Endothelial cell of umbilical vein (primary cell): Measurements from ENCODE around the gene HAT1.

Experiments
- FOS ChIP-seq: IDR thresholded peaks from 2 replicates; pipeline ENCODE4 v1.6.1; 2011; ENCODE audit warnings: mild to moderate bottlenecking, low read length, moderate library complexity, borderline replicate concordance; ENCODE audit not compliant: insufficient read depth
- JUN ChIP-seq: IDR thresholded peaks from 2 replicates; pipeline ENCODE4 v1.6.1; 2011; ENCODE audit warnings: borderline replicate concordance, low read depth; ENCODE audit not compliant: insufficient read length, insufficient read depth
- POLR2A ChIP-seq: IDR thresholded peaks from 2 replicates; pipeline ENCODE4 v1.6.1; 2012; ENCODE audit warnings: low read depth, mild to moderate bottlenecking, control low read depth, low read length
- POLR2AphosphoS5 ChIP-seq: IDR thresholded peaks from 2 replicates; pipeline ENCODE4 v1.6.1; 2012; ENCODE audit warnings: low read depth, mild to moderate bottlenecking, control low read depth, low read length, moderate library complexity; ENCODE audit not compliant: insufficient read depth
- TF ChIP-seq, protein P1 (sequence below), 2 donors: IDR thresholded peaks; 1 replicate in 1 of 2; 2 replicates in 1 of 2; pipeline ENCODE4 v1.5.1; 2011; ENCODE audit warnings: low read length in 2 of 2, mild to moderate bottlenecking in 2 of 2, moderate library complexity in 2 of 2, control low read depth in 1 of 2, inconsistent platforms in 1 of 2, low read depth in 1 of 2; ENCODE audit not compliant: insufficient read depth in 1 of 2; ENCODE audit errors: extremely low read depth in 1 of 2

DNA sequence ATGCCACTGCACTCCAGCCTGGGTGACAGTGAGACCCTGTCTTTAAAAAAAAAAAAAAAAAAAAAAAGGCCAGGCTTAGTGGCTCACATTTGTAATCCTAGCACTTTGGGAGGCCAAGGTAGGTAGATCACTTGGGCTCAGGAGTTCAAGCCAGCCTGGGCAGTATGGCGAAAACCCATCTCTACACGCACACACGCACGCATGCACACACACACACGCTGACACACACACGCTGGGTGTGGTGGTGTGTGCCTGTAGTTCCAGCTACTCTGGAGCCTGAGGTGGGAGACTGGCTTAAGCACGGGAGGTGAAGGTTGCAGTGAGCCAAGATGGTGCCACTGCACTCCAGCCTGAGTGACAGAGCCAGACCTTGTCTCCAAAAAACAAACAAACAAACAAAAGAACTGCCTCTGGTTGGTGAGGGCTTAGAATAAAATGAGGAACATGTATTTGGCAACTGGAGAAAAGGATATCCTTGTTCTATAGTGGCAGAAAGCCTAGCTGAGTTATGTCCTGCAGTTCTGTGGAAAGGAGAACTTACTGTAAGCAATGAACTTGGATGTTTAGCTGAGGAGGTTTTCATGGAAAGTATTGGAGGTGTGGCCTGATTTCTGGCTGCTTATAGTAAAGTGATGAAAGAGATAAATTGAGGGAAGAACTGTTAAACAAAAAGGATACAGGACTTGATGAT, 34.0 kb downstream of the HAT1 start:
- TF ChIP-seq, protein P1, sequence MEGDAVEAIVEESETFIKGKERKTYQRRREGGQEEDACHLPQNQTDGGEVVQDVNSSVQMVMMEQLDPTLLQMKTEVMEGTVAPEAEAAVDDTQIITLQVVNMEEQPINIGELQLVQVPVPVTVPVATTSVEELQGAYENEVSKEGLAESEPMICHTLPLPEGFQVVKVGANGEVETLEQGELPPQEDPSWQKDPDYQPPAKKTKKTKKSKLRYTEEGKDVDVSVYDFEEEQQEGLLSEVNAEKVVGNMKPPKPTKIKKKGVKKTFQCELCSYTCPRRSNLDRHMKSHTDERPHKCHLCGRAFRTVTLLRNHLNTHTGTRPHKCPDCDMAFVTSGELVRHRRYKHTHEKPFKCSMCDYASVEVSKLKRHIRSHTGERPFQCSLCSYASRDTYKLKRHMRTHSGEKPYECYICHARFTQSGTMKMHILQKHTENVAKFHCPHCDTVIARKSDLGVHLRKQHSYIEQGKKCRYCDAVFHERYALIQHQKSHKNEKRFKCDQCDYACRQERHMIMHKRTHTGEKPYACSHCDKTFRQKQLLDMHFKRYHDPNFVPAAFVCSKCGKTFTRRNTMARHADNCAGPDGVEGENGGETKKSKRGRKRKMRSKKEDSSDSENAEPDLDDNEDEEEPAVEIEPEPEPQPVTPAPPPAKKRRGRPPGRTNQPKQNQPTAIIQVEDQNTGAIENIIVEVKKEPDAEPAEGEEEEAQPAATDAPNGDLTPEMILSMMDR (IDR thresholded peaks at IDR 0.05; ENCODE audit: extremely low read depth in 1 of 2, insufficient read depth in 1 of 2, low read depth in 1 of 2, low read length in 2 of 2), result no peak
- TF ChIP-seq POLR2A (no peak), JUN (no peak), POLR2AphosphoS5 (no peak), FOS (no peak)
